Measurements from ENCODE around the gene NDRG4. TPM values are rescaled to one million over a fixed set of nuclear protein-coding genes. Genes with fewer than 3 reads are reported as not detected.

NDRG4 gene
- total RNA-seq, 1 experiment from 2014 or later, result 11.9 TPM

DNA sequence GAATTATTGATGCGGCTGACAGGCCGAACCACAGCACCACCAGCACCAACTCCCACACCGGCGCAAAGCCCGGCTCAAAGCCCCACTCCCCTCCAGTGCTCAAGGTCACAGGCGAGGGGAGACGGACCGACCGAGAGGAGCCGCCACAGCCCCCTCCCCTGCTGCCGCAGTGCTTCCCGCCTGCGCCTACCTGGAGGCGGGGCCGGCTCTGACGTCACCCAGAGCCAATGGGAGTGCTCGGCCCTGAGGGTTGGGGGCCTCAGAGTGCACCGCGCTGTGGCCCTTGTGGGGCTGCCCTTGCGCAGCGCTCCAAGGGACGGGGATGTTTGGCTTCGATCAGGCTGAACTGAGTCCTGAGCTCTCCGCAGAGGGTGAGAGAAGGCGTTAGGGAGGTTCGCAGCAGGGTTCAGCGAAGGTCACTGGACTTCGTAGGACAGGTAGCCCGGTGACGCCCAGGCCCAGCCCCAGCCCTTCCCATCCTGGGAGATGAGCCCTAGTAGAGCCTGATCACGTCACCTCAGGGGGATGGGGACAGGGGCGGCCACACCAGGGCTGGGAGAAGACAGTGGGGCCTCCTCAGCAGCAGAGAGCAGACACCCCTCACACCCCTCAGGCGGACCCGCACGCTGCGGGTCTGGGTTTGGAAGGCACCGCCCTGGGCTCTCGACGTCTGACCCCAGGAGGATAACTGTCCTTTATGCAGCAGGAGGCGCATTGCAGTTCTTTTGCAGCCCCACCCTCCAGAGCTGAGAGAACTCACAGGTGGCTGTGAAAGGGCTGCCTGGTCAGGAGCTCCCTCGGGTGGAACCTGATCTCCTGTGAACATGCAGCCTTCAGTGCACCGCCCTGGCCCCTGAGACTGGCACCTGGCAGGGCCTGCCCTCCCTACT lies 1.5 kb downstream of the NDRG4 start:
- Histone ChIP-seq H3K36me3 (ENCODE audit: insufficient read depth, low read length) (no peaks in the 10 kb centered on the region; the same call in 1 of the 2 replicates), H3K4me3 (ENCODE audit: low read length) (peak overlapping the region; percentile 59), H3K79me2 (ENCODE audit: low read length) (no peaks in the 10 kb centered on the region), H3K27me3 (ENCODE audit: low read length) (no peaks in the 10 kb centered on the region), H3K27ac (ENCODE audit: low read length) (peak overlapping the region; percentile 70), H2AFZ (ENCODE audit: low read length) (no peak overlapping the region), H3K9ac (ENCODE audit: low read length) (peak overlapping the region; percentile 61), H3K4me1 (ENCODE audit: low read length) (peaks cover 52% of the 10 kb centered on the region), H3K4me2 (ENCODE audit: low read depth, low read length, poor library complexity, severe bottlenecking) (peak overlapping the region; percentile 53), H3K9me3 (ENCODE audit: low read length) (no peaks in the 10 kb centered on the region), H4K20me1 (ENCODE audit: insufficient read depth, low read depth, low read length) (peaks cover 26% of the 10 kb centered on the region), H3K9me2 (replicated peaks; ENCODE audit: insufficient read depth, low read length) (no peaks in the 10 kb centered on the region)
- DNase-seq, result peak; percentile 85

DNA sequence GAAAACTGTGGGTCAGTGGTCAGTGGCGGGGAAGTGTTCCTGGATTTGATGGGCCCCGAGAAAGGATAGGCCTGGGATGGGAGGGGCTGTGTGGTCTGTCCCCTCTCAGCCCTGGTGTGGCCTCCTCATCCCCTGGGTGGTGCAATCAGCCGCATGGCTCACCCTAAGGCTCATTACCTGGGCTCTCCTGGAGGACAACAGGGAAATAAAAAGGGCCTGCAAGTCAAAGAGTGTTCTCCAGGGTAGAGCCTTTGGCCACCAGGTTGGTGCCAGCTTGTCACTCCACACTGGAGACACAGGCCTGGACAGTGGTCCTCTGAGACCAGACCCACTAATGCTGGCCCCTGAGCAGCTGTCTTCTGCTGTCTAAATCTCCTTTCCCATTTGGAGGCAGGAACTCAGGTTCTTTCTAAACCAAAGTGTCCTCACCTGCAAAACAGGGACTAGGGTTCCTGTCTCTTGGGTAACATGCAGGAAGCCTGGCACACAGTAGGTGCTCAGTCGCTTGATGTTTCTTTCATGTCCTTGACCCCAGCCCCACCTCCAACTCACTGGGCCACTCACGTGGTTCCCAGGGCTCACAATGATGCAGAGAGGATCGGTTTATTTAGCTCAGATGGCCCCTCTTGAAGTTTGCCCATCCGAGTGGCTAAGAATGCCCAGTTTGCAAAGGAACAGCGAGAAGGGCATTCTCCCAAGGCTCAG lies 2.4 kb downstream of the NDRG4 start:
- no peaks in the 10 kb centered on the region for H3K9me2 ChIP-seq (replicated peaks; ENCODE audit: insufficient read depth, low read length)
- H3K27ac ChIP-seq (ENCODE audit: low read length), result peak overlapping the region; percentile 70
- no peak for DNase-seq
- H4K20me1 ChIP-seq (ENCODE audit: insufficient read depth, low read depth, low read length), result peaks cover 26% of the 10 kb centered on the region
- no peaks in the 10 kb centered on the region; the same call in 1 of the 2 replicates for H3K36me3 ChIP-seq (ENCODE audit: insufficient read depth, low read length)
- H3K4me2 ChIP-seq (ENCODE audit: low read depth, low read length, poor library complexity, severe bottlenecking), result peak overlapping the region; percentile 53
- H3K9me3 ChIP-seq (ENCODE audit: low read length), result no peaks in the 10 kb centered on the region
- H3K27me3 ChIP-seq (ENCODE audit: low read length), result no peaks in the 10 kb centered on the region
- no peaks in the 10 kb centered on the region for H3K79me2 ChIP-seq (ENCODE audit: low read length)
- peaks cover 56% of the 10 kb centered on the region for H3K4me1 ChIP-seq (ENCODE audit: low read length)
- no peak overlapping the region for H2AFZ ChIP-seq (ENCODE audit: low read length)
- H3K9ac ChIP-seq (ENCODE audit: low read length), result peak overlapping the region; percentile 34
- peak overlapping the region; percentile 14; the same call in 1 of the 2 replicates for H3K4me3 ChIP-seq (ENCODE audit: low read length)

DNA sequence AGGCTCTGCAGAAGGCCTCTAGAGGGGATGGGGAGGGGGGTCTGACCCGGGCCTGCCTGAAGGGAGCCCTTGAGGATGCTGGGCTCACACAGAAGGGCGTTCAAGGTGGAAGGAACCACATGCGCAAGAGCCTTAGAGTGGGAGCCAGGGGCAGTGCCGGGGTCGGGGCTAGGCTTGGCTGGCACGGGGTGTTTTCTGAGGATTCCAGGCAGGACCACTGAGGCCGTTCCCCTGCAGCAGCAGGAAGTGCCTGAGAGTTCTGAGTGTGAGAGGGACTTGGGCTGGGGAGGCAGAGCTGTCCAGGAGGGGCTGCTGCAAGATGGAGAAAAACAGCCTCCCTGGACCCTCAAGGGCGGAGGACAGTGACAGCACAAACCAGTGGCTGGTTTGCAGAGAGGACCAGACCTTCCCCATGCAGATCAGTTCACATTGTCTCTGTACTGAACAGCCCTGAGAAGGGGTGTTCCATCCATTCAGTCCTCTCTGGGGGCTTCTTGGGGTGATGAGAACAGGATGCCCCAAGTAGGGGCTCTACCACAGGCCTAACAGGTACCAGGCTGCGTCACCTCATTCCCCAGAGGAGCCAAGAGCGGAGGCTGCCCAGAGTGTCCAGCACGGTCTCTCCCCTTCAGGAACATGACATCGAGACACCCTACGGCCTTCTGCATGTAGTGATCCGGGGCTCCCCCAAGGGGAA lies 3.4 kb downstream of the NDRG4 start:
- no peak for DNase-seq
- no peaks in the 10 kb centered on the region for H3K9me3 ChIP-seq (ENCODE audit: low read length)
- H4K20me1 ChIP-seq (ENCODE audit: insufficient read depth, low read depth, low read length), result peaks cover 25% of the 10 kb centered on the region
- H3K4me3 ChIP-seq (ENCODE audit: low read length), result no peak overlapping the region
- H3K27me3 ChIP-seq (ENCODE audit: low read length), result no peaks in the 10 kb centered on the region
- peak overlapping the region; percentile 70 for H3K27ac ChIP-seq (ENCODE audit: low read length)
- H3K4me1 ChIP-seq (ENCODE audit: low read length), result peaks cover 58% of the 10 kb centered on the region
- no peaks in the 10 kb centered on the region for H3K9me2 ChIP-seq (replicated peaks; ENCODE audit: insufficient read depth, low read length)
- no peak overlapping the region for H2AFZ ChIP-seq (ENCODE audit: low read length)
- no peak overlapping the region for H3K9ac ChIP-seq (ENCODE audit: low read length)
- H3K4me2 ChIP-seq (ENCODE audit: low read depth, low read length, poor library complexity, severe bottlenecking), result peak overlapping the region; percentile 53
- H3K79me2 ChIP-seq (ENCODE audit: low read length), result no peaks in the 10 kb centered on the region
- H3K36me3 ChIP-seq (ENCODE audit: insufficient read depth, low read length), result no peaks in the 10 kb centered on the region; the same call in 1 of the 2 replicates

DNA sequence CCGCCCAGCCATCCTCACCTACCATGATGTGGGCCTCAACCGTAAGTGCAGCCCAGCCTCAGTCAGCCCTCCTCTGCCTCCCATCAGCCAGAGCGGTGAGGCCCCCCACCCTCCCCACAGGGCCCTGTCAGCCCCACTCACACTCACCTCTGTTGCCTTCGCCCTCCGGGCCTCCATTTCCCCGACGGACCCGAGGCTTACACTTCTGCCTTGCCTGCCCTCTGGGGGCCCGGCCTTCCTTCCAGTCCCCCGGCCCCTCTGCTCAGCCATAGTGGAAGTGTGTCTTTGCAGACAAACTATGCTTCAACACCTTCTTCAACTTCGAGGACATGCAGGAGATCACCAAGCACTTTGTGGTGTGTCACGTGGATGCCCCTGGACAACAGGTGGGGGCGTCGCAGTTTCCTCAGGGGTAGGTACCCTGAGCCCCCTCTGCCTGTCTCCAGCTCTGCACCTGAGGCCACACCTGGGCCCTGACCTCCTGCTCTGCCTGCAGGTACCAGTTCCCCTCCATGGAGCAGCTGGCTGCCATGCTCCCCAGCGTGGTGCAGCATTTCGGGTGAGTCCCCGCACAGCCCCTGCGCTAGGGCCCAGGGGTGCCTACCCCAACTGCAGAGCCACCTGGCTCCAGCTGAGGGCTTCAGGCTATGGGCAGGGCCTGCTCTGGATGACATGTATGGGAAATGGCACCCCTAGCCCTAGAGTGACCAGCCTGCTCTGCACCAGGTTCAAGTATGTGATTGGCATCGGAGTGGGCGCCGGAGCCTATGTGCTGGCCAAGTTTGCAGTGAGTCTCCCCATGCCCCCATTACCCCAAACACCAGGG lies 4.1 kb downstream of the NDRG4 start:
- Histone ChIP-seq H3K9me2 (replicated peaks; ENCODE audit: insufficient read depth, low read length) (no peaks in the 10 kb centered on the region), H3K4me3 (ENCODE audit: low read length) (no peak overlapping the region), H3K79me2 (ENCODE audit: low read length) (no peaks in the 10 kb centered on the region), H4K20me1 (ENCODE audit: insufficient read depth, low read depth, low read length) (peaks cover 18% of the 10 kb centered on the region; the same call in 1 of the 2 replicates), H3K36me3 (ENCODE audit: insufficient read depth, low read length) (no peaks in the 10 kb centered on the region; the same call in 1 of the 2 replicates), H3K9me3 (ENCODE audit: low read length) (no peaks in the 10 kb centered on the region), H3K9ac (ENCODE audit: low read length) (no peak overlapping the region), H2AFZ (ENCODE audit: low read length) (no peak overlapping the region), H3K4me2 (ENCODE audit: low read depth, low read length, poor library complexity, severe bottlenecking) (no peak overlapping the region), H3K4me1 (ENCODE audit: low read length) (peaks cover 58% of the 10 kb centered on the region), H3K27me3 (ENCODE audit: low read length) (no peaks in the 10 kb centered on the region), H3K27ac (ENCODE audit: low read length) (no peak overlapping the region)
- DNase-seq, result no peak

DNA sequence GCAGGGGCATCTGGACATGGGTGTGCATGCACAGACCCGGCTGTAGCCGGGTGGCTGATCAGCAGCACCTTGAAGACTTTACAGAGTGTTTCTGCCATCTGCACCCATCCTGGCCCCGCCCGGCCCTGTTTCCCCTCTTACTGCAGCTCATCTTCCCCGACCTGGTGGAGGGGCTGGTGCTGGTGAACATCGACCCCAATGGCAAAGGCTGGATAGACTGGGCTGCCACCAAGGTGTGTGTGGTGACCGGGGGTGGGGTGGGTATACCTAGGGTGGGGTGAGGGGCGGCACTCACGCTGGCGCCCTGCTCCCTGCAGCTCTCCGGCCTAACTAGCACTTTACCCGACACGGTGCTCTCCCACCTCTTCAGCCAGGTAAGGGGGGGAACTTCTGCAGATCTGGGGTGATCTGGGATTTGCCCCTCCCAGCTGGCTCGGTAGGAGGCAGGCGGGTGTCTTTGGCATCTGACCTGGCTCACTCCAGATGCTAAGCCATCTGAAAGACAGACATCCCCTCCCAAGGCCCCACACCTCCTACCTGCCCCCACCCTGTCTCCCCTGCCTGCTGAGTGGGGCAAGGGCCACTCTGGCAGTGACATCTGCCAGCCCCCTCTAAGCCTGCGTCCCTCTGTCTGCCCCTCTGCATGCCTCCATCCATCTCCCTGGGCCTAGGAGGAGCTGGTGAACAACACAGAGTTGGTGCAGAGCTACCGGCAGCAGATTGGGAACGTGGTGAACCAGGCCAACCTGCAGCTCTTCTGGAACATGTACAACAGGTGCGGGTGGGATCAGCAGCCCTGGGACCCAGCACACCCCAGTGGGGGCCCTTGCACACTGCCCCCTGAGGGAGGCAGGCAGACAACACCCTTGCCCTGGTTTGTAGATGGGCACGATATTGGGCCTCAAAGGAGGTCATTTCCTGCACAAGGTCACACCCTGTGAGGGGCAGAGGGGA lies 6.6 kb downstream of the NDRG4 start:
- DNase-seq, result no peak
- no peak overlapping the region for H2AFZ ChIP-seq (ENCODE audit: low read length)
- no peak overlapping the region for H3K4me3 ChIP-seq (ENCODE audit: low read length)

DNA sequence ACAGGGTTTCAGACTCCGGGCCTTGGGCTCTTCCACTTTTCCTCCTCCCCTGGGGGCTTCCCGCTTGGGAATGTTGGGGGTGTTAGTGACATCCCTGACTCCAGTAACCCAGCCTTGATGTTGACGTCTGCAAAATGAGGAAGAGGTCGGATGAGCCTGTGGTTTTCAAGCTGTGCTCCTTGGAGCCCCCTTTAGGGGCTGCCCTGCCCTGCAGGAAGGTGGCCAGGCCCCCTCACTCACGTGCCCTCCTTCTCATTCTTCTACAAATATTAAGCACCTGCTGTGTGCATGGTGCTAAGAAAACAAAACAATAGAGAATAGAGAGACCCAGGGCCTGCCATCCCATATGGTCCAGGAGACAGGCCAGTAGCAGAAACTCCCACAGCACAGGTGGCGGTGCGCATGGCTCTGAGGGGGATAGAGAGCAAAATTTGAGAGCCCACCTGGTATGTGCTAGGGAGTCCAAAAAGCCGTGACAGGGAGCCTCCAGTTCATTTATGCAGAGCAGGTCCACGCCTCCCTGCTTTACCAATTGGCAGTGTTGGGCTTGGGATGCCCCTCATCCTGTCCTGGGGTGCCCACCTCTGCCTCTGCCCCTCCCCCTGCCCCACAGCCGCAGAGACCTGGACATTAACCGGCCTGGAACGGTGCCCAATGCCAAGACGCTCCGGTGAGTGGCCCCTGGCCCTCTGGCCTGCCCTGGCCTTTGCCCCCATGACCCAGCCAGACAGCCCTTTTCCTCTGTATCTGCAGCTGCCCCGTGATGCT lies 7.4 kb downstream of the NDRG4 start:
- Histone ChIP-seq H3K9me2 (replicated peaks; ENCODE audit: insufficient read depth, low read length) (no peaks in the 10 kb centered on the region), H3K4me3 (ENCODE audit: low read length) (no peak overlapping the region), H4K20me1 (ENCODE audit: insufficient read depth, low read depth, low read length) (0 out of 2 replicates have a peak, but pooled peaks cover 3% of the 10 kb centered on the region), H3K27ac (ENCODE audit: low read length) (no peak overlapping the region), H3K36me3 (ENCODE audit: insufficient read depth, low read length) (peaks cover 12% of the 10 kb centered on the region; the same call in 1 of the 2 replicates), H2AFZ (ENCODE audit: low read length) (no peak overlapping the region), H3K9ac (ENCODE audit: low read length) (no peak overlapping the region), H3K9me3 (ENCODE audit: low read length) (no peaks in the 10 kb centered on the region), H3K27me3 (ENCODE audit: low read length) (no peaks in the 10 kb centered on the region), H3K4me1 (ENCODE audit: low read length) (peaks cover 33% of the 10 kb centered on the region), H3K4me2 (ENCODE audit: low read depth, low read length, poor library complexity, severe bottlenecking) (no peak overlapping the region), H3K79me2 (ENCODE audit: low read length) (no peaks in the 10 kb centered on the region)
- DNase-seq, result peak; percentile 59

More for the DNA sequence above, 6.6 kb downstream of the NDRG4 start:
- no peak overlapping the region for H3K4me2 ChIP-seq (ENCODE audit: low read depth, low read length, poor library complexity, severe bottlenecking)
- H4K20me1 ChIP-seq (ENCODE audit: insufficient read depth, low read depth, low read length), result peaks cover 3% of the 10 kb centered on the region; the same call in 1 of the 2 replicates
- no peaks in the 10 kb centered on the region for H3K79me2 ChIP-seq (ENCODE audit: low read length)
- H3K4me1 ChIP-seq (ENCODE audit: low read length), result peaks cover 42% of the 10 kb centered on the region
- H3K36me3 ChIP-seq (ENCODE audit: insufficient read depth, low read length), result peaks cover 11% of the 10 kb centered on the region; the same call in 1 of the 2 replicates
- H3K27ac ChIP-seq (ENCODE audit: low read length), result no peak overlapping the region
- H3K9me3 ChIP-seq (ENCODE audit: low read length), result no peaks in the 10 kb centered on the region
- no peak overlapping the region for H3K9ac ChIP-seq (ENCODE audit: low read length)
- H3K9me2 ChIP-seq (replicated peaks; ENCODE audit: insufficient read depth, low read length), result no peaks in the 10 kb centered on the region
- no peaks in the 10 kb centered on the region for H3K27me3 ChIP-seq (ENCODE audit: low read length)

All from Karpas-422 (cell line).